Measurements from ENCODE around the gene AP1M1.

Gene AP1M1

DNA sequence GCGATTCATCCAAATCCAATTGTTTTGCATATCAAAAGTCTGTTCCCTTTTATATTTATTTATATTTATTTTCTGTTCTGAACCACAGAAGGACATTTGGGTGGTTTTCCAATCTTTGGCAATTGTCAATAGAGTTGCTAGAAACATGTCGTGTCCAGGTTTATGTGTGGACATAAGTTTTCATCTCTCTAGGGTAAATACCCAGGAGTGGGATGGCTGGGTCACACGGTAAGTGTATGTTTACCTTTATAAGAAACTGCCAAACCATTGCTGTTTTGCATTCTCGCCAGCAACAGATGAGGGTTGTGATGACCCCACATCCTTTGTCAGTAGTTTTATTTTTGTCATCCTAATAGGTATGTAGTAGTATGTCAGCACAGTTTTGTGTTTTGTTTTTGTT, 12.5 kb downstream of the AP1M1 start:
- H3K36me3 ChIP-seq (ENCODE audit: insufficient read depth, low read length) = peaks cover 72% of the 10 kb centered on the region

DNA sequence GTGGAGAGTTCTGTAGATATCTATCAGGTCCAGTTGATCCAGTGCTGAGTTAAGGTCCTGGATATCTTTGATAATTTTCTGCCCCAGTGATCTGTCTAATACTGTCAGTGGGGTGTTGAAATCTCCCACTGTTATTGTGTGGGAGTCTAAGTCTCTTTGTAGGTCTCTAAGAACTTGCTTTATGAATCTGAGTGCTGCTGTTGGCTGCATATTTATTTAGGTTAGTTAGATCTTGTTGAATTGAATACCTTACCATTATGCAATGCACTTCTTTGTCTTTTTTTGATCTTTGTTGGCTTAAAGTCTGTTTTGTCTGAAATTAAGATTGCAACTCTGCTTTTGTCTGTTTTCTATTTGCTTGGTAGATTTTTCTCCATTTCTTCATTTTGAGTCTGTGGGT, 15.4 kb downstream of the AP1M1 start:
- Histone ChIP-seq H3K4me1 (ENCODE audit: control insufficient read depth, insufficient read depth, low read length) (no peaks in the 10 kb centered on the region), H3K4me2 (ENCODE audit: low read length) (no peak overlapping the region), H3K36me3 (ENCODE audit: insufficient read depth, low read length) (peaks cover 64% of the 10 kb centered on the region), H3K9me3 (replicated peaks; ENCODE audit: low read length) (no peaks in the 10 kb centered on the region), H3K9ac (ENCODE audit: low read depth, low read length) (no peak overlapping the region), H3K4me3 (ENCODE audit: low read length) (no peak overlapping the region), H3K27me3 (ENCODE audit: control insufficient read depth, insufficient read depth, low read length) (no peaks in the 10 kb centered on the region)

More for the DNA sequence above, 12.5 kb downstream of the AP1M1 start:
- no peak overlapping the region for H3K4me2 ChIP-seq (ENCODE audit: low read length)
- H3K4me1 ChIP-seq (ENCODE audit: control insufficient read depth, insufficient read depth, low read length) = no peaks in the 10 kb centered on the region
- H3K9me3 ChIP-seq (replicated peaks; ENCODE audit: low read length) = no peaks in the 10 kb centered on the region
- no peak overlapping the region for H3K9ac ChIP-seq (ENCODE audit: low read depth, low read length)
- no peak overlapping the region for H3K4me3 ChIP-seq (ENCODE audit: low read length)
- H3K27me3 ChIP-seq (ENCODE audit: control insufficient read depth, insufficient read depth, low read length) = no peaks in the 10 kb centered on the region

GRCh38 chr19:16216744-16217670, 19.3 kb downstream of the AP1M1 start:
- Histone ChIP-seq H3K36me3 (ENCODE audit: insufficient read depth, low read length) (peaks cover 65% of the 10 kb centered on the region), H3K9ac (ENCODE audit: low read depth, low read length) (no peak overlapping the region), H3K9me3 (replicated peaks; ENCODE audit: low read length) (peaks cover 23% of the 10 kb centered on the region), H3K4me2 (ENCODE audit: low read length) (no peak overlapping the region), H3K27me3 (ENCODE audit: control insufficient read depth, insufficient read depth, low read length) (no peaks in the 10 kb centered on the region), H3K4me1 (ENCODE audit: control insufficient read depth, insufficient read depth, low read length) (no peaks in the 10 kb centered on the region), H3K4me3 (ENCODE audit: low read length) (no peak overlapping the region)

- no peak overlapping the region for H3K4me2 ChIP-seq (ENCODE audit: low read length)
- no peak overlapping the region for H3K4me3 ChIP-seq (ENCODE audit: low read length)
- H3K4me1 ChIP-seq (ENCODE audit: control insufficient read depth, insufficient read depth, low read length) = no peaks in the 10 kb centered on the region
- H3K9ac ChIP-seq (ENCODE audit: low read depth, low read length) = no peak overlapping the region
- H3K9me3 ChIP-seq (replicated peaks; ENCODE audit: low read length) = peaks cover 23% of the 10 kb centered on the region
- peaks cover 61% of the 10 kb centered on the region for H3K36me3 ChIP-seq (ENCODE audit: insufficient read depth, low read length)
- no peaks in the 10 kb centered on the region for H3K27me3 ChIP-seq (ENCODE audit: control insufficient read depth, insufficient read depth, low read length)
These were observed 20.2 kb downstream of the AP1M1 start for GRCh38 chr19:16217716-16218451.

GRCh38 chr19:16218851-16219250, 21.1 kb downstream of the AP1M1 start:
- Histone ChIP-seq H3K4me3 (ENCODE audit: low read length) (no peak overlapping the region), H3K9ac (ENCODE audit: low read depth, low read length) (no peak overlapping the region), H3K27me3 (ENCODE audit: control insufficient read depth, insufficient read depth, low read length) (no peaks in the 10 kb centered on the region), H3K9me3 (replicated peaks; ENCODE audit: low read length) (peaks cover 23% of the 10 kb centered on the region), H3K4me1 (ENCODE audit: control insufficient read depth, insufficient read depth, low read length) (no peaks in the 10 kb centered on the region), H3K4me2 (ENCODE audit: low read length) (no peak overlapping the region), H3K36me3 (ENCODE audit: insufficient read depth, low read length) (peaks cover 71% of the 10 kb centered on the region)

- Histone ChIP-seq H3K9me3 (replicated peaks; ENCODE audit: low read length) (peaks cover 23% of the 10 kb centered on the region), H3K4me3 (ENCODE audit: low read length) (no peak overlapping the region), H3K9ac (ENCODE audit: low read depth, low read length) (no peak overlapping the region), H3K36me3 (ENCODE audit: insufficient read depth, low read length) (peaks cover 90% of the 10 kb centered on the region), H3K4me1 (ENCODE audit: control insufficient read depth, insufficient read depth, low read length) (no peaks in the 10 kb centered on the region), H3K4me2 (ENCODE audit: low read length) (no peak overlapping the region), H3K27me3 (ENCODE audit: control insufficient read depth, insufficient read depth, low read length) (no peaks in the 10 kb centered on the region)
These were observed 25.1 kb downstream of the AP1M1 start for GRCh38 chr19:16222806-16223205.

GRCh38 chr19:16223746-16224145, 26.0 kb downstream of the AP1M1 start:
- H3K27me3 ChIP-seq (ENCODE audit: control insufficient read depth, insufficient read depth, low read length) = no peaks in the 10 kb centered on the region
- no peaks in the 10 kb centered on the region for H3K4me1 ChIP-seq (ENCODE audit: control insufficient read depth, insufficient read depth, low read length)
- peaks cover 91% of the 10 kb centered on the region for H3K36me3 ChIP-seq (ENCODE audit: insufficient read depth, low read length)
- no peak overlapping the region for H3K4me2 ChIP-seq (ENCODE audit: low read length)
- H3K4me3 ChIP-seq (ENCODE audit: low read length) = no peak overlapping the region
- peaks cover 23% of the 10 kb centered on the region for H3K9me3 ChIP-seq (replicated peaks; ENCODE audit: low read length)
- H3K9ac ChIP-seq (ENCODE audit: low read depth, low read length) = no peak overlapping the region

DNA sequence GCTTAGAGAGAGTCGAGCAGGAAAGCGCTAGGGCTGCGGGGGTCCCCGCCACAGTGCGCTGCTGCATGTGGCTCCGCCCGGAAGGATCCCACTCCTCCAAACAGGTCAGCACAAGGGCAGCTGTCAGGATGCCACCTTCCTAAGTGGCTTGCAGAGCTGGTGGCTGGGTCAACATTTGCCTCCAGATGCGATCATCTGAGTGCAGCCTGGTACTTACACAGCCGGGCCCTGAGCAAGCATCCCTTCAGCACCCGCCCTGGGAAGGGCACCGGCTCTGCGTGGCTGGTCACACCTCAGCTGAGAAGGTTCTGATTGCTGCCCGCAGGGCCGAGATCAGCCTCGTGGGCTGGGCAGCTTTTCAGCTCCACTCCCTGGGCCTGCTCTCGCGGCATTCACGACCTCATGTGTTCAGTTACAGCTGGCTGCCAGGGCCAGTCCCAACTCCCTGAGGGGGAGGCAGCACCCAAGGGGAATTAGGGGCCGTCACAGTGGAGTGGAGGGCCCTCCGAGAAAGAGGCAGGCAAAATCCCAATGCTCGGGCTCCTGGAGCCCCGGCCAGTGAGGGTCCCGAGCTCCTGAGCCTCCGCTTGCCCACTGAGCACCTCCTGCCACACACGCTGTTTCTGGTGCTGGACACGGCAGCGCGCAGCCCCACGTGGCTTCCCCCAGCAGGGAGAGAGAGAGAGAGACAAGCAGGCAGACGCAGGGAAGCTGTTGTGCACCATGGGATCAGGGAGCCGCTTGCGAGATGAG, 26.8 kb downstream of the AP1M1 start:
- no peaks in the 10 kb centered on the region for H3K27me3 ChIP-seq (ENCODE audit: control insufficient read depth, insufficient read depth, low read length)
- H3K9ac ChIP-seq (ENCODE audit: low read depth, low read length) = no peak overlapping the region
- no peak overlapping the region for H3K4me2 ChIP-seq (ENCODE audit: low read length)
- peaks cover 23% of the 10 kb centered on the region for H3K9me3 ChIP-seq (replicated peaks; ENCODE audit: low read length)
- H3K36me3 ChIP-seq (ENCODE audit: insufficient read depth, low read length) = peaks cover 94% of the 10 kb centered on the region
- H3K4me1 ChIP-seq (ENCODE audit: control insufficient read depth, insufficient read depth, low read length) = no peaks in the 10 kb centered on the region
- no peak overlapping the region for H3K4me3 ChIP-seq (ENCODE audit: low read length)

- Histone ChIP-seq H3K4me2 (ENCODE audit: low read length) (no peak overlapping the region), H3K9ac (ENCODE audit: low read depth, low read length) (no peak overlapping the region), H3K4me3 (ENCODE audit: low read length) (no peak overlapping the region), H3K27me3 (ENCODE audit: control insufficient read depth, insufficient read depth, low read length) (no peaks in the 10 kb centered on the region), H3K4me1 (ENCODE audit: control insufficient read depth, insufficient read depth, low read length) (no peaks in the 10 kb centered on the region), H3K36me3 (ENCODE audit: insufficient read depth, low read length) (peaks cover 92% of the 10 kb centered on the region), H3K9me3 (replicated peaks; ENCODE audit: low read length) (peaks cover 14% of the 10 kb centered on the region)
These were observed 27.8 kb downstream of the AP1M1 start for GRCh38 chr19:16225279-16226183.

GRCh38 chr19:16226184-16226591, 28.5 kb downstream of the AP1M1 start:
- H3K4me1 ChIP-seq (ENCODE audit: control insufficient read depth, insufficient read depth, low read length) = no peaks in the 10 kb centered on the region
- H3K27me3 ChIP-seq (ENCODE audit: control insufficient read depth, insufficient read depth, low read length) = no peaks in the 10 kb centered on the region
- H3K9me3 ChIP-seq (replicated peaks; ENCODE audit: low read length) = peaks cover 8% of the 10 kb centered on the region
- no peak overlapping the region for H3K4me3 ChIP-seq (ENCODE audit: low read length)
- H3K4me2 ChIP-seq (ENCODE audit: low read length) = no peak overlapping the region
- no peak overlapping the region for H3K9ac ChIP-seq (ENCODE audit: low read depth, low read length)
- peaks cover 85% of the 10 kb centered on the region for H3K36me3 ChIP-seq (ENCODE audit: insufficient read depth, low read length)
